Activated naive CD8-positive, alpha-beta T cell treated with anti-CD3 and anti-CD28 coated beads for 36 hours (primary cell): ENCODE results near the gene EME1. TPM values are rescaled to one million over a fixed set of nuclear protein-coding genes. Genes with fewer than 3 reads are reported as not detected.

Source experiments
- DNase-seq: peaks from one replicate; pipeline ENCODE4 v3.0.0; 2021
- H3K27ac Mint-ChIP-seq: one replicate; pipeline ENCODE4 v1.8.0; 2022; ENCODE audit warnings: mild to moderate bottlenecking, moderate library complexity, mixed read lengths
- H3K27me3 Mint-ChIP-seq: one replicate; pipeline ENCODE4 v1.8.0; 2022; ENCODE audit warnings: mild to moderate bottlenecking, mixed read lengths
- H3K36me3 Mint-ChIP-seq: one replicate; pipeline ENCODE4 v1.8.0; 2021; ENCODE audit warnings: mild to moderate bottlenecking, mixed read lengths
- H3K4me1 Mint-ChIP-seq: one replicate; pipeline ENCODE4 v1.8.0; 2021; ENCODE audit warnings: mixed read lengths
- H3K4me3 Mint-ChIP-seq: one replicate; pipeline ENCODE4 v1.8.0; 2022; ENCODE audit warnings: mild to moderate bottlenecking, moderate library complexity, mixed read lengths
- H3K9me3 Mint-ChIP-seq: one replicate; pipeline ENCODE4 v1.8.0; 2022; ENCODE audit warnings: mixed read lengths
- total RNA-seq, 2 experiments: library from RNA; stranded (reverse); gene quantifications; one replicate each; pipeline ENCODE4 v1.2.3, GENCODE V29; 2021

The EME1 gene
- total RNA-seq, 2 experiments from 2014 or later = 34.0 to 34.4 TPM

- no peak for DNase-seq
- no peaks in the 10 kb centered on the region for H3K9me3 Mint-ChIP-seq
- peak overlapping the region; percentile 79 for H3K4me3 Mint-ChIP-seq
- H3K36me3 Mint-ChIP-seq = no peaks in the 10 kb centered on the region
- no peaks in the 10 kb centered on the region for H3K27me3 Mint-ChIP-seq
- peaks cover 26% of the 10 kb centered on the region for H3K4me1 Mint-ChIP-seq
- peak overlapping the region; percentile 80 for H3K27ac Mint-ChIP-seq
Measured at GRCh38 chr17:50344731-50345365, 28.2 kb upstream of the EME1 start.

GRCh38 chr17:50345432-50346312 lies 27.4 kb upstream of the EME1 start, which contains the start of gene XYLT2:
Gene XYLT2, plus strand, starts transcription at chr17:50346126. Its CDS starts 15 bp downstream, at chr17:50346141.
- peak within 1 kb of the TSS; percentile 95 for H3K27ac Mint-ChIP-seq
- no peaks in the 10 kb centered on the region for H3K9me3 Mint-ChIP-seq
- no peaks in the 10 kb centered on the region for H3K27me3 Mint-ChIP-seq
- peak; percentile 95 for DNase-seq
- H3K4me1 Mint-ChIP-seq = peaks cover 27% of the 10 kb centered on the region
- peak within 1 kb of the TSS; percentile 91 for H3K4me3 Mint-ChIP-seq
- H3K36me3 Mint-ChIP-seq = no peaks in the 10 kb centered on the region

- Mint-ChIP-seq H3K4me3 (peak overlapping the region; percentile 90), H3K27ac (peak overlapping the region; percentile 85), H3K36me3 (no peaks in the 10 kb centered on the region), H3K27me3 (no peaks in the 10 kb centered on the region), H3K9me3 (no peaks in the 10 kb centered on the region), H3K4me1 (peaks cover 30% of the 10 kb centered on the region)
- peak; percentile 62 for DNase-seq
Measured at GRCh38 chr17:50346313-50347116, 26.5 kb upstream of the EME1 start.

DNA sequence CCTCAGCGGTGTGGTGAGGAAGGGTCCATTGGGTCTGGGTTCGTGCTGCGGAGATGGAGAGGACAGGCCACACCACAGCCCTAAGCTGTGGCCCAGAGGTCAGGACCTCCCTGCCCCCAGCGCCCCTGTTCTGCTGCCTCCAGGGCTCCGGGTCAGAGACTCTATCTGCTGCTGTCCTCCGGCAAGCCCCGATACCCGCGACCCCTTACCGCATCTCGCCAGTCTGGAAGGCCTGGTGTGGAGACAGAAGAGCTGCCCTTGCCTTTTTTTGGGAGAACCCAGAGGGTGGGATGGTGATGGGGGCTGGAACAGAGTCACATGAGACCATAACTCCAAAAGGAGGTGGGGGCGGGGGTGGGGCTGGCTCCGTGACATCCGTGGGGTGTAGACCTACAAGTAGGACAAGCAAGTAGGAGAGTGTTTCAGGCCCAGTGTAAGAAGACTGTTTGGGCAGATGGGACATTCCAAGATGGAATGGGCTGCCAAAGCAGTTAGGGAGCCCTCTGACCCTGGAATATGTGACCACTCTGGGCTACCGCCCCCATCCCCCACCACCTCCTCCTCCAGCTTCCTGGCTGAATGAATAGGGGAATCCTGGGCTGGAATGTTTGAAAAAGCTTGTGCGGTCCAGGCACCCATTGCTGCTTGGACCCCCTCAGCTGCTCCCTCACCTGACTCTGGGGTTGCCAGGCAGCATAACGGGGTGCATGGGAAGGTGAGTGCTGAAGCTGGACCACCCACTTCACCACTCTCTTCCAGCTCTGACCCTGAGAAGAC lies 25.7 kb upstream of the EME1 start:
- H3K4me3 Mint-ChIP-seq = peak overlapping the region; percentile 90
- no peaks in the 10 kb centered on the region for H3K36me3 Mint-ChIP-seq
- no peak for DNase-seq
- H3K27me3 Mint-ChIP-seq = no peaks in the 10 kb centered on the region
- peak overlapping the region; percentile 85 for H3K27ac Mint-ChIP-seq
- peaks cover 30% of the 10 kb centered on the region for H3K4me1 Mint-ChIP-seq
- H3K9me3 Mint-ChIP-seq = no peaks in the 10 kb centered on the region

- no peak for DNase-seq
- H3K36me3 Mint-ChIP-seq = no peaks in the 10 kb centered on the region
- H3K27ac Mint-ChIP-seq = no peak overlapping the region
- H3K27me3 Mint-ChIP-seq = no peaks in the 10 kb centered on the region
- H3K4me1 Mint-ChIP-seq = peaks cover 30% of the 10 kb centered on the region
- H3K4me3 Mint-ChIP-seq = peak overlapping the region; percentile 90
- no peaks in the 10 kb centered on the region for H3K9me3 Mint-ChIP-seq
Measured at GRCh38 chr17:50347894-50348291, 25.1 kb upstream of the EME1 start.

- H3K36me3 Mint-ChIP-seq = no peaks in the 10 kb centered on the region
- peaks cover 30% of the 10 kb centered on the region for H3K4me1 Mint-ChIP-seq
- H3K4me3 Mint-ChIP-seq = no peak overlapping the region
- DNase-seq = no peak
- peak overlapping the region; percentile 4 for H3K27ac Mint-ChIP-seq
- H3K27me3 Mint-ChIP-seq = no peaks in the 10 kb centered on the region
- H3K9me3 Mint-ChIP-seq = no peaks in the 10 kb centered on the region
Measured at GRCh38 chr17:50348522-50349242, 24.3 kb upstream of the EME1 start.

DNA sequence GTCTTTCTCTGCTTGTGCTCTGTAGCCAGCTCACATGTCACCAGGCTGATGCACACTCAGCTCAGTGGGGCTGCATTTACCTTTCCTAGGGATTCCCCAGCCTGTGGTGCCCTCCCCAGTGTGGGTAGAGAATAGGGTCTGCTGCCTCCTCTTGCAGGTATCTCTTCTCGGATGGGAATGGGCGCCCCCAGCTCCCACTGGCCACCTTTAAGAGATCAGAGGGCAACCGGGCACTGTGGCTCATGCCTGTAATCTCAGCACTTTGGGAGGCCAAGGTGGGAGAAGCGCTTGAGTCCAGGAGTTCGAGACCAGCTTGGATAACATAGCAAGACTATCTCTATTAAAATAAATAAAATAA lies 23.8 kb upstream of the EME1 start:
- Mint-ChIP-seq H3K4me3 (no peak overlapping the region), H3K4me1 (peaks cover 30% of the 10 kb centered on the region), H3K36me3 (no peaks in the 10 kb centered on the region), H3K9me3 (no peaks in the 10 kb centered on the region), H3K27ac (peak overlapping the region; percentile 4), H3K27me3 (no peaks in the 10 kb centered on the region)
- DNase-seq = no peak

DNA sequence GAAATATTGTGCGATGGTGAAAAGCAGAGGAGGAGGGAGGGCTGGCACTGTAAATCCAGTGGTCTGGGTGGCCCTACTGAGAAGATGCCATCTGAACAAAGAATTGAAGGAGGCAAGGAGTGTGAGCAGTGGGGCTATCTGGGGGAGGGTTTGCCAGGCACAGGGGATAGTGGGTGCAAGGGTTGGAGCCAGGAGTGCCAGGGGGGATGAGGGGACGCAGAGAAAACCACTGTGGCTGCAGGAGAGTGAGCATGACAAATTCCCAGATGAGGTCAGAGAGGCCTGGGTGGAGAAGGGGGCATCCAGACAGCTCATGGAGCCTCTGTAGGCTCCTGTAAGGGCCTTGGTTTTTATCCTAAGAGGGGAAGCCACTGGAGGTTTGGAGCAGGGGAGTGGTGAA lies 22.3 kb upstream of the EME1 start:
- H3K4me3 Mint-ChIP-seq = no peak overlapping the region
- no peak for DNase-seq
- no peaks in the 10 kb centered on the region for H3K27me3 Mint-ChIP-seq
- no peaks in the 10 kb centered on the region for H3K36me3 Mint-ChIP-seq
- H3K9me3 Mint-ChIP-seq = no peaks in the 10 kb centered on the region
- H3K27ac Mint-ChIP-seq = peak overlapping the region; percentile 70
- H3K4me1 Mint-ChIP-seq = peaks cover 23% of the 10 kb centered on the region

- peaks cover 2% of the 10 kb centered on the region for H3K36me3 Mint-ChIP-seq
- no peaks in the 10 kb centered on the region for H3K9me3 Mint-ChIP-seq
- H3K27ac Mint-ChIP-seq = no peak overlapping the region
- no peaks in the 10 kb centered on the region for H3K27me3 Mint-ChIP-seq
- no peak overlapping the region for H3K4me3 Mint-ChIP-seq
- no peak for DNase-seq
- peaks cover 20% of the 10 kb centered on the region for H3K4me1 Mint-ChIP-seq
Measured at GRCh38 chr17:50352072-50352692, 20.8 kb upstream of the EME1 start.

DNA sequence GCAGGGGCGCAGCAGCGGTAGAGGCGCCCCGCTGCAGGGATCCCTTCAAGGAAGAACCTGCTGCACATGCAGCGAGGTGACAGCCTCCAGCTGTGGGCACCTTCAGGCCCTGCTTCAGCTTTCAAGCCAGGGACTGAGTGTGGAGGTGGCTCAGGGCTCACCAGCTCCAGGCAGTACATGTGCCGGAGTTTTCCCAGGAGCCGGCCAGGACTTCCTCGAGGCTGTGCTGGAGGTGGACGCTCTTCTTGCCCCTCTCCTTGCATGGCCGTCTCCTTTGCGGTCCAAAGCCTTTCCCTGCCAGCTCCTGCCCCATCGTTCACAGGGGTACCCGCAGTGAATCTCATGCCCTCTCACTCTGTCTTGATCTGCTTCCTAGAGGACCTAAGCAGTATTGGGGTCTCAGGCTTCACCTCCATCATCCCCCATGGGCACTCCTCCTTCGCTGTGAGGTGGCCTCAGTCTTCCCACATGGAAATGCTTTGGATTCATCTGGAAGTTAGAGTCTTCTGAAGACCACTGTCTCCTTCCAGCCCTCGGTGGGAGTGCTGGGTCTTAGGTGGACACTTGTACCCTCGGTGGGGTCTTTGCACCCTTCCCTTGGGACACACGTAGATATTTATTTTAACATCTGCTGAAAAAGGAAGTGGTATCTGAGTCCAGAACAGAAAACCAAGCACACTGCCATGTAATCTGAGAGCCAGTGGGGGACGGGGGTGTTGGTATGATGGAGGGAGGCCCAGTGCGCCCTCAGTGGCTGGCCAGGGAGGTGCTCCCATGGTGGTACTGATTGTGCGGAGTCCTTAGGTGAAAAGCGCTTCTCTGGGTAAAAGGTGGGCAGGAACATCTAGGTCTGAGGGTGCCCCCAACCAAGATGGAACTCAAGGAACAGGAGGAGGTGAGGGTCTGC lies 20.1 kb upstream of the EME1 start:
- Mint-ChIP-seq H3K4me1 (peaks cover 12% of the 10 kb centered on the region), H3K4me3 (no peak overlapping the region), H3K36me3 (peaks cover 2% of the 10 kb centered on the region), H3K27ac (no peak overlapping the region), H3K27me3 (no peaks in the 10 kb centered on the region), H3K9me3 (no peaks in the 10 kb centered on the region)
- no peak for DNase-seq

- peaks cover 2% of the 10 kb centered on the region for H3K36me3 Mint-ChIP-seq
- H3K4me3 Mint-ChIP-seq = no peak overlapping the region
- no peak overlapping the region for H3K27ac Mint-ChIP-seq
- no peak for DNase-seq
- H3K27me3 Mint-ChIP-seq = no peaks in the 10 kb centered on the region
- peaks cover 5% of the 10 kb centered on the region for H3K4me1 Mint-ChIP-seq
- no peaks in the 10 kb centered on the region for H3K9me3 Mint-ChIP-seq
Measured at GRCh38 chr17:50353600-50354195, 19.3 kb upstream of the EME1 start.

DNA sequence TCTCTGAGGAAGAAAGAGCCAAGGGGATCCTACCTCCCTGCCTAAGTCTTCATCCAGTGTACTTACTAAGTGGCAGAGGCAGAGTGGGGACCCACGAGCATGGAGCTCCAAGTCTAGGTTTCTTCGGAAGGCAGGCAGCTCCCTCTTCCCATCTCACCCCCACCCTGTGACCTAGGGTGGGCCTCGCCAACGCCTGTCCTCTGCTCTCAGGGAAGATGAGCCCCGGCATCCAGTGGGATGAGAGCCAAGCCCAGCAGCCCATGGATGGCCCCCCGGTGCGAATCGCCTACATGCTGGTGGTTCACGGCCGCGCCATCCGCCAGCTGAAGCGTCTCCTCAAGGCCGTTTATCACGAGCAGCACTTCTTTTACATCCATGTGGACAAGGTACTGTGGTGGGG lies 18.8 kb upstream of the EME1 start:
- Mint-ChIP-seq H3K4me3 (no peak overlapping the region), H3K9me3 (no peaks in the 10 kb centered on the region), H3K27ac (no peak overlapping the region), H3K27me3 (no peaks in the 10 kb centered on the region), H3K36me3 (peaks cover 2% of the 10 kb centered on the region), H3K4me1 (peaks cover 5% of the 10 kb centered on the region)
- DNase-seq = no peak
